ENCODE measurements around the gene STAM.

DNA sequence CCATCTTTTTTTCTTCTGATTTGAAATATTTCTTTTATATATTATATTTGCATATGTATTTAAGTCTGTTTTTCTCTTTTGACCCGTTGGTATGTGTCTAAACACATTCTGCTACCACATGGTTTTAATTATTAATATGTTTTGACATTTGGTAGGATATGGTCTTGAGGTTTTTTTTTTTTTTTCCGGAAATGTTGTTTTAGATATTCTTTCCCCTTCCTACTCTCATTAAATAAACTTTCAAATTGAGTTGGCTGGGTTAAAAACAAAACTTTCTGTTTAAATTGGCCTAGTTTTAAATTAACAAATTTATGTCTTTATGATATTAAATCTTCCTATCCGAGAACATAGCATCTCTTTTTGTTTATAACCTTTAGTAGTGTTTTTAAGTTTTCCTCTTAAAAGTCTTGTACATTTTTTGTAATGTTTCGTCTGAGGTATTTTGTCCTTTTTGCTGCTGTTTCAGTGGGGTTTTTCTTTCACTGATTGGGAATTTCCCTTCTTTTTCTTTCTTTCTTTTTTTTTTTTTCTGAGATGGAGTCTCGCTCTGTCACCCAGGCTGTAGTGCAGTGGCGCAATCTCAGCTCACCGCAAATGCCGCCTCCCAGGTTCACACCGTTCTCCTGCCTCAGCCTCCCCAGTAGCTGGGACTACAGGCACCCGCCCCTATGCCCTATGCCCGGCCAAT lies 25.4 kb downstream of the STAM start:
- TF ChIP-seq ZNF610 (tag by site-specific recombination; IDR thresholded peaks at IDR 0.05; ENCODE audit: borderline replicate concordance) (no peak), REPIN1 (tag by site-specific recombination; IDR thresholded peaks at IDR 0.05; ENCODE audit: low read depth) (no peak), ZNF2 (tag by site-specific recombination; IDR thresholded peaks at IDR 0.05) (no peak), ZNF747 (tag by site-specific recombination; IDR thresholded peaks at IDR 0.05) (no peak), SETDB1 (IDR thresholded peaks at IDR 0.05; ENCODE audit: insufficient read length, low read length) (no peak), YY1 (tag by site-specific recombination; IDR thresholded peaks at IDR 0.05) (no peak)
- TF ChIP-seq, protein P1, sequence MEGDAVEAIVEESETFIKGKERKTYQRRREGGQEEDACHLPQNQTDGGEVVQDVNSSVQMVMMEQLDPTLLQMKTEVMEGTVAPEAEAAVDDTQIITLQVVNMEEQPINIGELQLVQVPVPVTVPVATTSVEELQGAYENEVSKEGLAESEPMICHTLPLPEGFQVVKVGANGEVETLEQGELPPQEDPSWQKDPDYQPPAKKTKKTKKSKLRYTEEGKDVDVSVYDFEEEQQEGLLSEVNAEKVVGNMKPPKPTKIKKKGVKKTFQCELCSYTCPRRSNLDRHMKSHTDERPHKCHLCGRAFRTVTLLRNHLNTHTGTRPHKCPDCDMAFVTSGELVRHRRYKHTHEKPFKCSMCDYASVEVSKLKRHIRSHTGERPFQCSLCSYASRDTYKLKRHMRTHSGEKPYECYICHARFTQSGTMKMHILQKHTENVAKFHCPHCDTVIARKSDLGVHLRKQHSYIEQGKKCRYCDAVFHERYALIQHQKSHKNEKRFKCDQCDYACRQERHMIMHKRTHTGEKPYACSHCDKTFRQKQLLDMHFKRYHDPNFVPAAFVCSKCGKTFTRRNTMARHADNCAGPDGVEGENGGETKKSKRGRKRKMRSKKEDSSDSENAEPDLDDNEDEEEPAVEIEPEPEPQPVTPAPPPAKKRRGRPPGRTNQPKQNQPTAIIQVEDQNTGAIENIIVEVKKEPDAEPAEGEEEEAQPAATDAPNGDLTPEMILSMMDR (tag by site-specific recombination; IDR thresholded peaks at IDR 0.05) = no peak
- TF ChIP-seq, protein P2, sequence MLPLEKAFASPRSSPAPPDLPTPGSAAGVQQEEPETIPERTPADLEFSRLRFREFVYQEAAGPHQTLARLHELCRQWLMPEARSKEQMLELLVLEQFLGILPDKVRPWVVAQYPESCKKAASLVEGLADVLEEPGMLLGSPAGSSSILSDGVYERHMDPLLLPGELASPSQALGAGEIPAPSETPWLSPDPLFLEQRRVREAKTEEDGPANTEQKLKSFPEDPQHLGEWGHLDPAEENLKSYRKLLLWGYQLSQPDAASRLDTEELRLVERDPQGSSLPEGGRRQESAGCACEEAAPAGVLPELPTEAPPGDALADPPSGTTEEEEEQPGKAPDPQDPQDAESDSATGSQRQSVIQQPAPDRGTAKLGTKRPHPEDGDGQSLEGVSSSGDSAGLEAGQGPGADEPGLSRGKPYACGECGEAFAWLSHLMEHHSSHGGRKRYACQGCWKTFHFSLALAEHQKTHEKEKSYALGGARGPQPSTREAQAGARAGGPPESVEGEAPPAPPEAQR (tag by site-specific recombination; IDR thresholded peaks at IDR 0.05) = no peak
